KG1 (cell line): ENCODE results near the gene TBC1D24.

Source experiments
- DNase-seq: peaks from one replicate; lab custom pipeline; 2025; lab: John Stamatoyannopoulos, UW

The TBC1D24 gene

GRCh38 chr16:2482708-2483534, 8.0 kb downstream of the TBC1D24 start:
- DNase-seq = no peak

- no peak for DNase-seq
These were observed 9.3 kb downstream of the TBC1D24 start for GRCh38 chr16:2483939-2484897.

GRCh38 chr16:2484898-2485508, 10.1 kb downstream of the TBC1D24 start:
- no peak for DNase-seq

GRCh38 chr16:2485811-2486507, 11.0 kb downstream of the TBC1D24 start:
- DNase-seq = no peak

GRCh38 chr16:2486645-2487516, 12.0 kb downstream of the TBC1D24 start:
- DNase-seq = no peak

GRCh38 chr16:2487517-2487842, 12.6 kb downstream of the TBC1D24 start:
- DNase-seq = no peak

- DNase-seq = no peak
These were observed 13.1 kb downstream of the TBC1D24 start for GRCh38 chr16:2487903-2488531.

GRCh38 chr16:2489581-2489980, 14.7 kb downstream of the TBC1D24 start:
- DNase-seq = no peak

- no peak for DNase-seq
These were observed 15.5 kb downstream of the TBC1D24 start for GRCh38 chr16:2490190-2491105.

GRCh38 chr16:2492292-2492691, 17.4 kb downstream of the TBC1D24 start:
- DNase-seq = no peak

- DNase-seq = no peak
These were observed 18.7 kb downstream of the TBC1D24 start for GRCh38 chr16:2493605-2494004.

GRCh38 chr16:2494616-2495015, 19.7 kb downstream of the TBC1D24 start:
- no peak for DNase-seq

GRCh38 chr16:2495041-2495440, 20.1 kb downstream of the TBC1D24 start:
- no peak for DNase-seq

GRCh38 chr16:2496223-2497115, 21.5 kb downstream of the TBC1D24 start:
- DNase-seq = no peak

GRCh38 chr16:2497116-2497630, 22.2 kb downstream of the TBC1D24 start:
- DNase-seq = no peak

- DNase-seq = no peak
These were observed 23.0 kb downstream of the TBC1D24 start for GRCh38 chr16:2497695-2498484.

- DNase-seq = no peak
These were observed 23.8 kb downstream of the TBC1D24 start for GRCh38 chr16:2498531-2499253.
